Choroid plexus epithelial cell (primary cell): ENCODE results near the gene OMA1.
A peak's percentile ranks its signal among the peaks of the same experiment; 100 is the strongest.
"Not testable (repeated sequence)": the region's sequence is repeated elsewhere in the genome, so short reads cannot be mapped to it uniquely, and the experiment has no call there.

Source experiments
- DNase-seq: peaks from one replicate; pipeline ENCODE4 v3.0.0-alpha.2; 2010; ENCODE audit warnings: low read depth
- H3K4me3 ChIP-seq: 2 replicates; pipeline ENCODE4 v1.5.1; 2011; ENCODE audit warnings: low read depth, mild to moderate bottlenecking, control low read depth, low read length, moderate library complexity
- TF ChIP-seq, protein P1 (sequence below): conservative IDR thresholded peaks from 2 replicates; pipeline ENCODE4 v1.5.1; 2011; ENCODE audit warnings: low read depth, mild to moderate bottlenecking, control low read depth, inconsistent platforms, low read length, moderate library complexity

The OMA1 gene

GRCh38 chr1:58587667-58588066 lies 41.1 kb upstream of the OMA1 start:
- DNase-seq, result no peak
- no peak overlapping the region for H3K4me3 ChIP-seq
- TF ChIP-seq, protein P1, sequence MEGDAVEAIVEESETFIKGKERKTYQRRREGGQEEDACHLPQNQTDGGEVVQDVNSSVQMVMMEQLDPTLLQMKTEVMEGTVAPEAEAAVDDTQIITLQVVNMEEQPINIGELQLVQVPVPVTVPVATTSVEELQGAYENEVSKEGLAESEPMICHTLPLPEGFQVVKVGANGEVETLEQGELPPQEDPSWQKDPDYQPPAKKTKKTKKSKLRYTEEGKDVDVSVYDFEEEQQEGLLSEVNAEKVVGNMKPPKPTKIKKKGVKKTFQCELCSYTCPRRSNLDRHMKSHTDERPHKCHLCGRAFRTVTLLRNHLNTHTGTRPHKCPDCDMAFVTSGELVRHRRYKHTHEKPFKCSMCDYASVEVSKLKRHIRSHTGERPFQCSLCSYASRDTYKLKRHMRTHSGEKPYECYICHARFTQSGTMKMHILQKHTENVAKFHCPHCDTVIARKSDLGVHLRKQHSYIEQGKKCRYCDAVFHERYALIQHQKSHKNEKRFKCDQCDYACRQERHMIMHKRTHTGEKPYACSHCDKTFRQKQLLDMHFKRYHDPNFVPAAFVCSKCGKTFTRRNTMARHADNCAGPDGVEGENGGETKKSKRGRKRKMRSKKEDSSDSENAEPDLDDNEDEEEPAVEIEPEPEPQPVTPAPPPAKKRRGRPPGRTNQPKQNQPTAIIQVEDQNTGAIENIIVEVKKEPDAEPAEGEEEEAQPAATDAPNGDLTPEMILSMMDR, result no peak

DNA sequence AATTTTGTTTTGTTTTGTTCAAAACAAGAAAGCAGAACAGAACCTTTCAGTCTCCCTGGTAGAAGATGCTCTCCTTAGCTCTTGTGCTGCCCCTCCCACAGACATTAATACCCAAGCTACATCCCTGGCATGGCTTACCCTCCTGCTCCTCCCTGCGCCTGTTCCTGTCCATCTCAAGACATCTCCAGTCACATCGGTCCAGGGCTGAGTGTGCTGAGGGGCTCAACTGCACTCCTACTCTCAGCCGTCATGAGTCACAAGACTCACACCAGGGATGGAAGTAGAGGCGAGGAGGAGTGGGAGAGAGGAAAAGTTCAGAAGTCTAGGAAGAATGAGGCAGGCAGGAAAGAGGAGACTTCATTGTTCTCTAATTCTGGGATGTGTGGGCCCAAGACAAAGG lies 39.7 kb upstream of the OMA1 start:
- DNase-seq, result no peak
- TF ChIP-seq, protein P1, result no peak
- H3K4me3 ChIP-seq, result no peak overlapping the region

DNA sequence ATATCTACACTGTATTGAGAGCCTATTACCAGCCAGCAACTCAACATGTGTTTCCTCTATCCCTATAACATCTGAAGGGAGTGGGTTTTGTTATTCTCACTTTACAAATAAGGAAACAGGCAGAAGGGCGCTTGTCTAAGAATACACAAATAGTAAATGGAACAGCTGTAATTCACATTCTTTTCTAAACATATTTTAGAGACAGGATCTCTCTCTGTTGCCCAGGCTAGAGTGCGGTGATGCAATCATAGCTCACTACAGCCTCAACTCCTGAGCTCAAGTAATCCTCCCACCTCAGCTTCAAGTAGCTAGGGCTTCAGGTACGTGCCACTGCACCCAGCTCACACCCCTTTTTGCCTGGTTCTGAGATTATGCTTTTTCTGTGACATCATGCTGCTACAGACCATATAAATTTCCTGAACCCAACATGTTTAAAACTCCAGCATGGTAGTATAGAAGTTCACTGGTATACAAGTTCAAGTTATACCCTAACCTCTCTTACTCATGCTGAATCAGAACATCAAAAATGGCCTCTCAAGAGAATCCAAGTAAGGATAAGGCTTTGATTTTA lies 39.1 kb upstream of the OMA1 start:
- DNase-seq, result peak; percentile 43
- H3K4me3 ChIP-seq, result no peak overlapping the region
- TF ChIP-seq, protein P1, result no peak

- no peak for DNase-seq
- TF ChIP-seq, protein P1, result no peak
- H3K4me3 ChIP-seq, result no peak overlapping the region
Observed at GRCh38 chr1:58585166-58585565, 38.6 kb upstream of the OMA1 start.

DNA sequence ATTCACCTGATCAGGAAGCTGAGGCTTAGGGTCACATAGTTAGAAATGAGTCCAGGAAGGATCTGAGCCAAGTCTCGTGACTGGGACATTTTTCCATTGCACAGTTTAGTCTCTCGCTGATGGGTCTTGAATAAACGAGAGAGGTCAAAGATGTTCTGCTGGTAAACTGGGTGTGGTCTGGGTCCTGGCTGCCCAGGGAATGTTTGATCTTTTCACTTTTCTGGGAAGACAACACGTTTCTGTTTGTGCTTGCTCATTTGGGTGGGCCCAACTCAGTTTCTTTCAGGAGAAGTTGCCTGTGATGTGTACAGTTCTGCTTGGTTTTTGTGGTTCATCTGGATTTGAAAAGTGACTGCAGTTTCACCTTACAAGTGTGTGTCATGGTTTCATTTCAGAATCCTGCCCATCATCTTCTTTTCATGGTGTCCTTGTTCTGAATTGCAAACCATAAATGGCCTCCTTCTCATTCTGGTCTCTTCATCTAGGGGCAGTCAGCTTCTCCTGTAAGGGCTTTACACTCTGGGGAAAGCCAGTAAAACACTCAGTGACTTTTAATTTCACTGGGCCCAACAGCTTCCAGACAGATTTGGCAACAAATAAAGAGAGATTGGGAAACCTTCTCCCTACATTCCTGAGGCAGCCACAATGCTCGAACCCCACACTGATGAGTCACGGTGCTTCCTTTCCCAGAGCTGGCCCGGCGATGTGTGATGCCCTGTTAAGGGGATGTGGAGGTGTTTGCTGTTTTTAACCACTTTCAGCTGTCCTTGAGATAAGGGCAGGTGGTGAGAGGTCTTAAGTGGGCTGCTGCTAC lies 37.8 kb upstream of the OMA1 start:
- H3K4me3 ChIP-seq, result no peak overlapping the region
- TF ChIP-seq, protein P1, result no peak
- peak; percentile 95 for DNase-seq

GRCh38 chr1:58583496-58583895 lies 37.0 kb upstream of the OMA1 start:
- no peak overlapping the region for H3K4me3 ChIP-seq
- TF ChIP-seq, protein P1, result no peak
- no peak for DNase-seq

- H3K4me3 ChIP-seq, DNase-seq: not testable (repeated sequence)
Observed at GRCh38 chr1:58582143-58582542, 35.6 kb upstream of the OMA1 start.
